Measurements from ENCODE around the gene GK. TPM values are rescaled to one million over a fixed set of nuclear protein-coding genes. Genes with fewer than 3 reads are reported as not detected.
A peak's percentile ranks its signal among the peaks of the same experiment; 100 is the strongest.
"Not testable (repeated sequence)": the region's sequence is repeated elsewhere in the genome, so short reads cannot be mapped to it uniquely, and the experiment has no call there.

Gene GK
- total RNA-seq, 1 donor from 2014 or later, result 103 TPM

- H3K36me3 Mint-ChIP-seq (ENCODE audit: low read depth), result peaks cover 6% of the 10 kb centered on the region
- H3K9me3 Mint-ChIP-seq, result no peaks in the 10 kb centered on the region
- intact Hi-C loops (cut with micrococcal nuclease), result loop anchor here (5.0 to 10.0 kb wide), 5 partner anchors 49 to 921 kb away; partner anchors contain the start of gene TAB3
- H3K4me3 Mint-ChIP-seq (ENCODE audit: low read depth), result no peak overlapping the region
- H3K4me1 Mint-ChIP-seq (ENCODE audit: low read depth), result peaks cover 9% of the 10 kb centered on the region
- DNase-seq (ENCODE audit: low spot score), result peak; percentile 66
- H3K27ac Mint-ChIP-seq, result no peak overlapping the region
- no peaks in the 10 kb centered on the region for H3K27me3 Mint-ChIP-seq (ENCODE audit: low read depth)
Observed at GRCh38 chrX:30735839-30736238, 82.6 kb downstream of the GK start.

GRCh38 chrX:30741545-30741944 lies 88.3 kb downstream of the GK start:
- DNase-seq (ENCODE audit: low spot score), result no peak
- Mint-ChIP-seq H3K27ac (no peak overlapping the region), H3K9me3 (no peaks in the 10 kb centered on the region), H3K4me3 (ENCODE audit: low read depth) (no peak overlapping the region), H3K4me1 (ENCODE audit: low read depth) (peaks cover 1% of the 10 kb centered on the region), H3K27me3 (ENCODE audit: low read depth) (peaks cover 9% of the 10 kb centered on the region), H3K36me3 (ENCODE audit: low read depth) (no peaks in the 10 kb centered on the region)
- intact Hi-C loops (cut with micrococcal nuclease), result no loop called here

GRCh38 chrX:30748342-30748960 lies 95.2 kb downstream of the GK start:
- Mint-ChIP-seq H3K27me3 (ENCODE audit: low read depth) (peaks cover 12% of the 10 kb centered on the region), H3K4me1 (ENCODE audit: low read depth) (peaks cover 1% of the 10 kb centered on the region), H3K27ac (no peak overlapping the region), H3K9me3 (no peaks in the 10 kb centered on the region), H3K36me3 (ENCODE audit: low read depth) (no peaks in the 10 kb centered on the region), H3K4me3 (ENCODE audit: low read depth) (no peak overlapping the region)
- no peak for DNase-seq (ENCODE audit: low spot score)
- intact Hi-C loops (cut with micrococcal nuclease), result no loop called here

GRCh38 chrX:30751497-30751896 lies 98.3 kb downstream of the GK start:
- H3K4me3 Mint-ChIP-seq (ENCODE audit: low read depth), result no peak overlapping the region
- H3K36me3 Mint-ChIP-seq (ENCODE audit: low read depth), result no peaks in the 10 kb centered on the region
- no peak overlapping the region for H3K27ac Mint-ChIP-seq
- no peaks in the 10 kb centered on the region for H3K4me1 Mint-ChIP-seq (ENCODE audit: low read depth)
- H3K27me3 Mint-ChIP-seq (ENCODE audit: low read depth), result peaks cover 3% of the 10 kb centered on the region
- no peaks in the 10 kb centered on the region for H3K9me3 Mint-ChIP-seq
- intact Hi-C loops (cut with micrococcal nuclease), result no loop called here
- DNase-seq (ENCODE audit: low spot score), result no peak

GRCh38 chrX:30762755-30763154 lies 109.5 kb downstream of the GK start:
- peaks cover 2% of the 10 kb centered on the region for H3K27me3 Mint-ChIP-seq (ENCODE audit: low read depth)
- DNase-seq (ENCODE audit: low spot score), result no peak

GRCh38 chrX:30773764-30774163 lies 120.5 kb downstream of the GK start:
- H3K4me1 Mint-ChIP-seq (ENCODE audit: low read depth), result peaks cover 12% of the 10 kb centered on the region
- intact Hi-C loops (cut with micrococcal nuclease); H3K36me3 Mint-ChIP-seq (ENCODE audit: low read depth); H3K9me3 Mint-ChIP-seq; DNase-seq (ENCODE audit: low spot score); H3K27me3 Mint-ChIP-seq (ENCODE audit: low read depth); H3K27ac Mint-ChIP-seq; H3K4me3 Mint-ChIP-seq (ENCODE audit: low read depth): not testable (repeated sequence)

More at GRCh38 chrX:30762755-30763154, 109.5 kb downstream of the GK start:
- Mint-ChIP-seq H3K27ac (no peak overlapping the region), H3K4me1 (ENCODE audit: low read depth) (peaks cover 14% of the 10 kb centered on the region), H3K9me3 (no peaks in the 10 kb centered on the region), H3K36me3 (ENCODE audit: low read depth) (no peaks in the 10 kb centered on the region), H3K4me3 (ENCODE audit: low read depth) (no peak overlapping the region)
- intact Hi-C loops (cut with micrococcal nuclease), result no loop called here

GRCh38 chrX:30777575-30777974 lies 124.4 kb downstream of the GK start:
- Mint-ChIP-seq H3K4me3 (ENCODE audit: low read depth) (no peak overlapping the region), H3K36me3 (ENCODE audit: low read depth) (no peaks in the 10 kb centered on the region), H3K27ac (no peak overlapping the region), H3K9me3 (peaks cover 3% of the 10 kb centered on the region), H3K27me3 (ENCODE audit: low read depth) (no peaks in the 10 kb centered on the region), H3K4me1 (ENCODE audit: low read depth) (peaks cover 22% of the 10 kb centered on the region)
- intact Hi-C loops (cut with micrococcal nuclease), result no loop called here
- DNase-seq (ENCODE audit: low spot score), result no peak

- intact Hi-C loops (cut with micrococcal nuclease), result loop anchor here (5.0 to 10.0 kb wide), 2 partner anchors 45 to 108 kb away; partner anchors contain the start of gene TAB3
- Mint-ChIP-seq H3K27me3 (ENCODE audit: low read depth) (no peaks in the 10 kb centered on the region), H3K9me3 (peaks cover 3% of the 10 kb centered on the region), H3K4me3 (ENCODE audit: low read depth) (no peak overlapping the region), H3K36me3 (ENCODE audit: low read depth) (no peaks in the 10 kb centered on the region), H3K27ac (no peak overlapping the region), H3K4me1 (ENCODE audit: low read depth) (peaks cover 22% of the 10 kb centered on the region)
- no peak for DNase-seq (ENCODE audit: low spot score)
Observed at GRCh38 chrX:30779453-30780030, 126.3 kb downstream of the GK start.

Other genes starting within 250 kb of the GK start
- 5.2 and 5.4 TPM in 2 replicates for gene TASL, start 75.7 kb upstream of the GK start, total RNA-seq
- gene TAB3, start 235.8 kb downstream of the GK start, total RNA-seq, result 24.2 and 24.9 TPM in 2 replicates

All from activated T-helper 2 cell treated with anti-CD3 and anti-CD28 coated beads, Interferon-gamma antibody, Interleukin-2, Interleukin-4, amounts not matched to agents 10 μg/mL and 5 μg/mL and 100 μg/mL, durations not matched to agents 14 hours and 24 hours and 36 hours (primary cell).